HEK293 (cell line): ENCODE data around the gene SIGLEC1.

ENCODE experiments used
- CTCF ChIA-PET: fragments of 350-600 bp; formaldehyde crosslinking; extraction: SDS; loops from one replicate; lab custom pipeline; 2021; ENCODE audit warnings: antibody characterized with exemption; lab: Yijun Ruan, JAX
- POLR2A ChIA-PET: fragments of 300-600 bp; formaldehyde crosslinking; extraction: SDS; loops from one replicate; lab custom pipeline; 2020; ENCODE audit warnings: antibody characterized with exemption, inconsistent platforms; lab: Yijun Ruan, JAX
- H3K27ac ChIP-seq: fragments of 200-500 bp; sonication (Bioruptor generic); 2 replicates; pipeline ENCODE4 v1.5.1; 2014; ENCODE audit warnings: low read depth, low read length, control low read depth, inconsistent platforms; ENCODE audit errors: extremely low read depth
- H3K36me3 ChIP-seq, 2 experiments: fragments of 200-500 bp in 1 of 2; sonication (Bioruptor generic) in 1 of 2; 1 replicate in 1 of 2; 2 replicates in 1 of 2; pipeline ENCODE4 v1.5.1; 2014 to 2017; ENCODE audit warnings: inconsistent platforms in 2 of 2, low read length in 2 of 2; ENCODE audit not compliant: control insufficient read depth in 2 of 2, insufficient read depth in 1 of 2
- H3K4me1 ChIP-seq: fragments of 200-500 bp; sonication (Bioruptor generic); 2 replicates; pipeline ENCODE4 v1.5.1; 2014; ENCODE audit warnings: mild to moderate bottlenecking, low read length, inconsistent platforms; ENCODE audit not compliant: control insufficient read depth, insufficient read depth
- H3K4me3 ChIP-seq: 2 replicates; pipeline ENCODE4 v1.5.1; 2011; ENCODE audit warnings: low read depth, mild to moderate bottlenecking, control low read depth, low read length, moderate library complexity
- H3K9me3 ChIP-seq: fragments of 200-500 bp; sonication (Bioruptor generic); 2 replicates; pipeline ENCODE4 v1.5.1; 2014; ENCODE audit warnings: low read depth, low read length, inconsistent platforms; ENCODE audit not compliant: control insufficient read depth, insufficient read depth
- BCL11B ChIP-seq: fragments of 450-650 bp; formaldehyde crosslinking; IDR thresholded peaks from 2 replicates; pipeline ENCODE4 v1.5.1; 2016; ENCODE audit warnings: low read depth, missing biosample characterization, missing genetic modification characterization
- FEZF1 ChIP-seq: fragments of 450-650 bp; formaldehyde crosslinking; IDR thresholded peaks from 2 replicates; pipeline ENCODE4 v1.5.1; 2016; ENCODE audit warnings: missing biosample characterization, missing genetic modification characterization
- PRDM10 ChIP-seq: fragments of 450-650 bp; formaldehyde crosslinking; IDR thresholded peaks from 2 replicates; pipeline ENCODE4 v1.5.1; 2016; ENCODE audit warnings: missing biosample characterization, missing genetic modification characterization
- REPIN1 ChIP-seq: fragments of 450-650 bp; formaldehyde crosslinking; IDR thresholded peaks from 2 replicates; pipeline ENCODE4 v1.5.1; 2017; ENCODE audit warnings: missing biosample characterization, missing genetic modification characterization, low read depth
- TSHZ1 ChIP-seq: fragments of 450-650 bp; formaldehyde crosslinking; IDR thresholded peaks from 2 replicates; pipeline ENCODE4 v1.5.1; 2016; ENCODE audit warnings: missing biosample characterization, missing genetic modification characterization, borderline replicate concordance
- YY2 ChIP-seq: fragments of 450-650 bp; formaldehyde crosslinking; IDR thresholded peaks from 2 replicates; pipeline ENCODE4 v1.5.1; 2016; ENCODE audit warnings: missing biosample characterization, missing genetic modification characterization
- ZBTB1 ChIP-seq: fragments of 450-650 bp; formaldehyde crosslinking; IDR thresholded peaks from 2 replicates; pipeline ENCODE4 v1.5.1; 2016; ENCODE audit warnings: missing biosample characterization, missing genetic modification characterization
- ZBTB17 ChIP-seq: fragments of 450-650 bp; formaldehyde crosslinking; IDR thresholded peaks from 2 replicates; pipeline ENCODE4 v1.5.1; 2016; ENCODE audit warnings: missing biosample characterization, missing genetic modification characterization
- ZNF114 ChIP-seq: fragments of 450-650 bp; formaldehyde crosslinking; IDR thresholded peaks from 2 replicates; pipeline ENCODE4 v1.5.0; 2017; ENCODE audit warnings: missing biosample characterization, missing genetic modification characterization
- ZNF121 ChIP-seq: fragments of 450-650 bp; formaldehyde crosslinking; IDR thresholded peaks from 2 replicates; pipeline ENCODE4 v1.5.1; 2016; ENCODE audit warnings: missing biosample characterization, missing genetic modification characterization
- ZNF132 ChIP-seq: fragments of 450-650 bp; formaldehyde crosslinking; IDR thresholded peaks from 2 replicates; pipeline ENCODE4 v1.5.1; 2017; ENCODE audit warnings: missing biosample characterization, missing genetic modification characterization, borderline replicate concordance
- ZNF138 ChIP-seq: fragments of 450-650 bp; formaldehyde crosslinking; IDR thresholded peaks from 2 replicates; pipeline ENCODE4 v1.5.1; 2016; ENCODE audit warnings: missing biosample characterization, missing genetic modification characterization, borderline replicate concordance
- ZNF175 ChIP-seq: fragments of 450-650 bp; formaldehyde crosslinking; IDR thresholded peaks from 2 replicates; pipeline ENCODE4 v1.5.1; 2016; ENCODE audit warnings: missing biosample characterization, missing genetic modification characterization
- ZNF223 ChIP-seq: fragments of 450-650 bp; formaldehyde crosslinking; IDR thresholded peaks from 2 replicates; pipeline ENCODE4 v1.5.1; 2016; ENCODE audit warnings: missing biosample characterization, missing genetic modification characterization
- ZNF292 ChIP-seq: fragments of 450-650 bp; formaldehyde crosslinking; IDR thresholded peaks from 2 replicates; pipeline ENCODE4 v1.5.1; 2016; ENCODE audit warnings: low read depth, missing biosample characterization, missing genetic modification characterization, borderline replicate concordance
- ZNF311 ChIP-seq: fragments of 450-650 bp; formaldehyde crosslinking; IDR thresholded peaks from 2 replicates; pipeline ENCODE4 v1.5.1; 2017; ENCODE audit warnings: missing biosample characterization, missing genetic modification characterization, borderline replicate concordance
- ZNF350 ChIP-seq: fragments of 450-650 bp; formaldehyde crosslinking; IDR thresholded peaks from 2 replicates; pipeline ENCODE4 v1.5.0; 2017; ENCODE audit warnings: missing biosample characterization, mild to moderate bottlenecking, missing genetic modification characterization
- ZNF473 ChIP-seq: fragments of 450-650 bp; formaldehyde crosslinking; IDR thresholded peaks from 2 replicates; pipeline ENCODE4 v1.5.1; 2017; ENCODE audit warnings: missing biosample characterization, missing genetic modification characterization
- ZNF629 ChIP-seq: fragments of 450-650 bp; formaldehyde crosslinking; IDR thresholded peaks from 2 replicates; pipeline ENCODE4 v1.5.1; 2017; ENCODE audit warnings: missing biosample characterization, missing genetic modification characterization
- ZSCAN4 ChIP-seq: fragments of 450-650 bp; formaldehyde crosslinking; IDR thresholded peaks from 2 replicates; pipeline ENCODE4 v1.5.1; 2017; ENCODE audit warnings: missing biosample characterization, missing genetic modification characterization

Gene SIGLEC1

GRCh38 chr20:3686421-3686820 lies 26.0 kb downstream of the SIGLEC1 start:
- H3K4me3 ChIP-seq: no peak overlapping the region
- H3K4me1 ChIP-seq: no peaks in the 10 kb centered on the region; the same call in 1 of the 2 replicates
- H3K9me3 ChIP-seq: no peaks in the 10 kb centered on the region
- ChIA-PET CTCF (interaction anchor here (0.6 to 5.1 kb wide), 4 partner anchors 9 to 71 kb away, joined by 3 to 34 read pairs (median 15); no protein-coding TSS in a partner anchor), POLR2A (no interaction called here)
- H3K36me3 ChIP-seq: no peaks in the 10 kb centered on the region
- TF ChIP-seq REPIN1 (tag by site-specific recombination): no peak
- no peak for TF ChIP-seq ZNF350 (tag by site-specific recombination)
- TF ChIP-seq ZNF175 (tag by site-specific recombination): no peak
- TF ChIP-seq ZNF292: no peak
- TF ChIP-seq ZNF629: no peak
- TF ChIP-seq ZNF114 (tag by site-specific recombination): no peak
- TF ChIP-seq YY2: no peak
- TF ChIP-seq ZBTB17 (tag by site-specific recombination): no peak
- TF ChIP-seq BCL11B (tag by site-specific recombination): no peak
- TF ChIP-seq ZNF121 (tag by site-specific recombination): no peak
- TF ChIP-seq ZSCAN4 (tag by site-specific recombination): no peak
- TF ChIP-seq ZBTB1: no peak
- no peak for TF ChIP-seq TSHZ1 (tag by site-specific recombination)
- no peak for TF ChIP-seq PRDM10 (tag by site-specific recombination)
- TF ChIP-seq ZNF132 (tag by site-specific recombination): no peak
- TF ChIP-seq ZNF473 (tag by site-specific recombination): no peak
- no peak for TF ChIP-seq ZNF223 (tag by site-specific recombination)
- no peak overlapping the region for H3K27ac ChIP-seq

- POLR2A ChIA-PET: interaction anchor here (0.5 kb wide), 1 partner anchor 134 kb away, joined by 4 read pairs; no protein-coding TSS in a partner anchor
- H3K36me3 ChIP-seq: no peaks in the 10 kb centered on the region
- TF ChIP-seq ZNF138 (no peak), FEZF1 (tag by site-specific recombination) (no peak), ZNF311 (tag by site-specific recombination) (no peak)
- TF ChIP-seq, all 188 proteins: peak for 0
- H3K4me3 ChIP-seq: no peak overlapping the region
- no peaks in the 10 kb centered on the region for H3K9me3 ChIP-seq
- CTCF ChIA-PET: interaction anchor here (2.2 to 5.1 kb wide), 3 partner anchors 8 to 25 kb away, joined by 12 to 34 read pairs (median 26); no protein-coding TSS in a partner anchor
- H3K4me1 ChIP-seq: no peaks in the 10 kb centered on the region; the same call in 1 of the 2 replicates
- no peak overlapping the region for H3K27ac ChIP-seq
These were observed 27.1 kb downstream of the SIGLEC1 start for GRCh38 chr20:3685341-3685740.
